RWPE1 (cell line): ENCODE data around the gene ANKRD63.

Experiments
- CTCF ChIA-PET: fragments of 350-600 bp; sonication (Branson Sonifier 250); formaldehyde crosslinking; extraction: SDS; loops from one replicate; lab custom pipeline; 2021; lab: Yijun Ruan, JAX
- POLR2A ChIA-PET: fragments of 400-600 bp; formaldehyde crosslinking; extraction: SDS; loops from one replicate; lab custom pipeline; 2020; ENCODE audit warnings: antibody characterized with exemption; ENCODE audit not compliant: low non-redundant PET; lab: Yijun Ruan, JAX
- DNase-seq: peaks from one replicate; pipeline ENCODE4 v3.0.0; 2012; ENCODE audit warnings: low spot score
- H3K27ac ChIP-seq: fragments of 450-650 bp; 2 replicates; pipeline ENCODE4 v1.5.1; 2017
- CTCF ChIP-seq: fragments of 450-650 bp; conservative IDR thresholded peaks from 2 replicates; pipeline ENCODE4 v1.5.1; 2017; ENCODE audit warnings: low read depth, mild to moderate bottlenecking

The ANKRD63 gene

GRCh38 chr15:40234783-40235182 lies 48.1 kb downstream of the ANKRD63 start:
- TF ChIP-seq CTCF, result no peak
- peak overlapping the region; percentile 86 for H3K27ac ChIP-seq
- ChIA-PET CTCF (interaction anchor here (6.0 kb wide), 1 partner anchor 39 kb away, joined by 44 read pairs; no protein-coding TSS in a partner anchor), POLR2A (no interaction called here)
- DNase-seq, result peak; percentile 56

GRCh38 chr15:40233727-40234577 lies 48.9 kb downstream of the ANKRD63 start:
- peak; percentile 59 for DNase-seq
- peak overlapping the region; percentile 86 for H3K27ac ChIP-seq
- ChIA-PET CTCF (interaction anchor here (0.5 to 6.0 kb wide), 3 partner anchors 16 to 238 kb away, joined by 3 to 44 read pairs (median 5); no protein-coding TSS in a partner anchor), POLR2A (no interaction called here)
- no peak for TF ChIP-seq CTCF

- no peak for TF ChIP-seq CTCF
- POLR2A ChIA-PET, result interaction anchor here (1.0 kb wide), 1 partner anchor 8 kb away, joined by 3 read pairs; no protein-coding TSS in a partner anchor
- H3K27ac ChIP-seq, result peak overlapping the region; percentile 86
- CTCF ChIA-PET, result interaction anchor here (1.9 to 6.0 kb wide), 2 partner anchors 15 to 41 kb away, joined by 5 to 44 read pairs; no protein-coding TSS in a partner anchor
- peak; percentile 42 for DNase-seq
Observed at GRCh38 chr15:40232625-40233070, 50.2 kb downstream of the ANKRD63 start.
